ENCODE measurements around the gene ZNF791. TPM values are rescaled to one million over a fixed set of nuclear protein-coding genes. Genes with fewer than 3 reads are reported as not detected.
A peak's percentile ranks its signal among the peaks of the same experiment; 100 is the strongest.
"Not testable (repeated sequence)": the region's sequence is repeated elsewhere in the genome, so short reads cannot be mapped to it uniquely, and the experiment has no call there.

The ZNF791 gene
- total and polyA plus RNA-seq, 2 donors = 12.0 to 38.3 TPM

DNA sequence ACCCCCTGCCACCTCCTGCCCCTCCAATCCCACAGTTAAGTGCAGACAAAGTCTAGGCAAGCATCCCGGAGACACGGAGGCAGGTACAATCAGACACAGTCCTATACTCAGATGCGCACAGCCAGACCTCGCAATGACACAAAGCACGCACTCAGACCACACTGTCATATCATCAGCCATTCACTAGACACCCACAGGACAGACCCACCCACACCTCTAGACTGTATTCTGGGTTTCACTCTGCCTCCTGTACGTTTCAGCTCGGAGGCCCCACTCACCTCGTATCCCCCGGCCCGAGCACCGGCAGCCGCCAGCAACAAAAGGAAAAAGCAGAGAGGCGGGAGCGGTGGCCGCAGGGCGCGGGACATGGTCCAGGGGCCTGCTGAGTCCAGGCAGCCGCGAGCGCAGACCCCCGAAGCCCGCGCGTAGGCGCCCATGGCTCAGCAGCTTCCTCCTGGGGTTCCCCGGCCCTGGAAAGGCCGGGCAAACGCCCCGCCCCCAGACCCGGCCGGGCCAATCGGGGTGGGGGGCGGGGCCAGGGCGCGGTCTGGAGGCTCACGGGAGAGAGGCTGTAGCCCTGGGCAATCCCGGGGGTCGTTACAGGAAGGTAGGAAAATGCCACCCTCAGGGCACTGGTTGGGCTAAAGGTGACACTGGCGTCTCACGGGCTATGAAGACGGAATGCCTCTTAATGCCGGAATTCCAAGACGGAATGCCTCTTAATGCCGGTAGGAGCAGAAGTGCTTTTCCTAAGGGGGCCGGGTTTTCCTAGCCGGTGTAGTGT is 55.7 kb downstream of the ZNF791 start, which contains the start of the genes MAN2B1 and WDR83:
TSS of gene MAN2B1 (minus strand) at position 478 of the 784 bp plus-strand sequence. CDS start at position 437, 41 bp downstream.
TSS of gene WDR83 (plus strand) at position 543 of the 784 bp plus-strand sequence. CDS start 2,984 bp downstream, outside the sequence.
- Histone ChIP-seq H3K4me3 (ENCODE audit: low read depth, low read length) (peak within 1 kb of the TSS; percentile 85), H3K4me1 (ENCODE audit: insufficient read depth) (no peaks in the 10 kb centered on the region), H3K36me3 (ENCODE audit: insufficient read depth) (no peaks in the 10 kb centered on the region), H3K27ac (ENCODE audit: low read depth) (no peak within 1 kb of the TSS)
- no peak for DNase-seq (ENCODE audit: extremely low spot score)
- 1% methylated on average over 46 of the region's 46 CpGs for WGBS

DNA sequence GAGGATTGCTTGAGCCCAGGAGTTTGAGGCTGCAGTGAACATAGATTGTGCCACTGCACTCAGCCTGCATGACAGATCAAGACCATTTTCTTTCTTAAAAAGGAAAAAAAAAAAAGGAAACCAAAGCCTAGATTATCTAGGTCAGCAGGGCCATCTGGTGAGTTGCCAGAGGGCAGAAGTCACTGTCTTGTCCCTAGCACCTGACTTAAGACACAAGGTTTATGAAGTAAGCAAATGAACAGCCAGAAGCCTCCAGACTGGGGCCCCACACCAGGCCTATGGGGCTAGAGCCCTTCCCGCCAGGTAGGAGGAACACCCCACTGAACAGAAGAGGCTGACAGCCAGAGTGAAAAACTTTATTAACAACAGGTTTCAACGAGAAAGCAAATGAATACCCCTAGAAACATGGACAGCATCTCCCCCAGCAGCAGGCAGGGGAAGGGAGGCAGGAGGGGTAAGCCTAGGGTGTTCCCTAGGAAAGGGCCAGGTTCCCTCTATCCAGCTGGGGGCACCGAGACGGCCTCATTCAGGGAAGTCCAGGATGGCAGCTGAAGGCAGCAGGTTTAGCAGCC is 57.1 kb downstream of the ZNF791 start:
- DNase-seq (ENCODE audit: extremely low spot score) = no peak
- Histone ChIP-seq H3K27ac (ENCODE audit: low read depth) (no peak overlapping the region), H3K36me3 (ENCODE audit: insufficient read depth) (no peaks in the 10 kb centered on the region), H3K4me1 (ENCODE audit: insufficient read depth) (no peaks in the 10 kb centered on the region), H3K4me3 (ENCODE audit: low read depth, low read length) (no peak overlapping the region)
- 81% methylated on average over 4 of the region's 4 CpGs for WGBS

DNA sequence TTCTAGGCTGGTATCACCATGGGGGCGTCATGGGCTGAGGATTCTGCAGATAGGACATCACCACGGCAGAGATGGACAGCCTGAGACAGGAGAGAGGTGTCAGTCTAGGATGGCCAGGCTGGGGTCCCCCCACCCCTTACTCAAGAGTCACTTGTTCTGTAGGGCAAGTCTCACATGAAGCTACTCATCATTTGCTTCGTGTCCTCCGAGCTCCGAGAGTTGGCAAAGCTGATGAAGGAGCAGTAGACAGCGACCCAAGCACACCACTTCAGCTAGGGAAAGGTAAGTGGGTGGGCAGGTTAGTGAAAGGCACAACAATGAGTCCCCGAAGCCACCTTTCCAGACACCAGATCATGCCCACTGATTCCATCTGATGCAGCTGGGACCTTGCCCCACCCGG is 57.6 kb downstream of the ZNF791 start:
- Histone ChIP-seq H3K36me3 (ENCODE audit: insufficient read depth) (no peaks in the 10 kb centered on the region), H3K4me1 (ENCODE audit: insufficient read depth) (no peaks in the 10 kb centered on the region), H3K27ac (ENCODE audit: low read depth) (no peak overlapping the region), H3K4me3 (ENCODE audit: low read depth, low read length) (peak overlapping the region; percentile 82)
- 74% methylated on average over 8 of the region's 8 CpGs for WGBS
- DNase-seq (ENCODE audit: extremely low spot score) = no peak

DNA sequence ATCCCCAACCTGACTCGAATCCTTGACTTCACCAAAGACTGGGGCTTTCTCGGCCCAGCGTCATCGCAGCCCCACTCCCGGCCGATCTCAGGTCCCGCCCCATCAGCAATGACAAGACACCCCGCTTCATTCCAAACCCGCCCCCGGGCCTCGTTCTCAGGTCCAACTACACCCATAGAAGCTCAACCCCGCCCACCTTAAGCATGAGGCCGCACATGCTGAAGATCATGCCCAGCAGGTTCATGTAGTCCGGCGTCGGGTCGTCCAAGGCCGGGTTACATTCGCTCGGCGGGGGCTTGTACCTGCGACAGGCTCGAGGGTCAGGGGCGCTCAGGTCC is 58.2 kb downstream of the ZNF791 start:
- WGBS = under 1% methylated on average over 24 of the region's 24 CpGs
- Histone ChIP-seq H3K36me3 (ENCODE audit: insufficient read depth) (no peaks in the 10 kb centered on the region), H3K4me3 (ENCODE audit: low read depth, low read length) (peak overlapping the region; percentile 82), H3K4me1 (ENCODE audit: insufficient read depth) (no peaks in the 10 kb centered on the region), H3K27ac (ENCODE audit: low read depth) (peak overlapping the region; percentile 94)
- DNase-seq (ENCODE audit: extremely low spot score) = no peak

DNA sequence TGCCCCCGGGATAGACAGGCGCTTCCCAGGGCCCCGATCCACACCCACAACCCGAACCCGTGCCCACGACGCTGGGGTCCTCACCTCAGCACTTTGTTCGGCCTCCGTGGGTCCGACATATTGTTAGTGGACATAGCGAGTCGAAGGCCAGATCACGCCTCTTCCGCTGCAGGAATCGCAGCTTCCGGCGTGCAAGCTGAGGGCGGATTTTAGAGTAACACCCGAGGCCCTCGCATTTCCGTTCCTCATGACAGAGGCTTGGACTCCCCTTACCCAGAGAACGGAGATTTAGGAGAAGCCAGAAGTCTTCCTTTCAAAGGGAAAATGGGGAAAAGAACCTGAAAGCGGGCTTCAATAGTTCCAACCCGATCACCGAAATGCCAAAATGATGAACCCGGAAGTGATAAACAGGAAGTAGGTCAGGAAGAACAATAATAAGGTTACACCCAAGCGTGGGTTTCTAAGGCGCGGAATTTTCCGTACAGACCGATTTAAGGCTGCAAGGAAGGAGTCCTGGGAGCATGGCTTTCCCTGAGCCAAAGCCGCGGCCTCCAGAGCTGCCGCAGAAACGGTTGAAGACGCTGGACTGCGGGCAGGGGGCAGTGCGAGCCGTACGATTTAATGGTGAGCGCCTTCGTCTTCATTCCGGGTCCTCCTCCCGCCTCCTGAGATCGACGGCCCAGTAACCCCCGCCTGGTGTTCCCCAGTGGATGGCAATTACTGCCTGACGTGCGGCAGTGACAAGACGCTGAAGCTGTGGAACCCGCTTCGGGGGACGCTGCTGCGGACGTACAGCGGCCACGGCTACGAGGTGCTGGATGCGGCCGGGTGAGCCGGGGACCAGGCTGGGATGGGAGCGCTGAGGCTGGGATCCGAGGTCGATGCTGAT is 58.8 kb downstream of the ZNF791 start:
- Histone ChIP-seq H3K4me3 (ENCODE audit: low read depth, low read length) (peak overlapping the region; percentile 82), H3K4me1 (ENCODE audit: insufficient read depth) (no peaks in the 10 kb centered on the region), H3K36me3 (ENCODE audit: insufficient read depth) (peaks cover 2% of the 10 kb centered on the region), H3K27ac (ENCODE audit: low read depth) (peak overlapping the region; percentile 94)
- DNase-seq (ENCODE audit: extremely low spot score) = peak; percentile 85
- under 1% methylated on average over 64 of the region's 64 CpGs for WGBS

DNA sequence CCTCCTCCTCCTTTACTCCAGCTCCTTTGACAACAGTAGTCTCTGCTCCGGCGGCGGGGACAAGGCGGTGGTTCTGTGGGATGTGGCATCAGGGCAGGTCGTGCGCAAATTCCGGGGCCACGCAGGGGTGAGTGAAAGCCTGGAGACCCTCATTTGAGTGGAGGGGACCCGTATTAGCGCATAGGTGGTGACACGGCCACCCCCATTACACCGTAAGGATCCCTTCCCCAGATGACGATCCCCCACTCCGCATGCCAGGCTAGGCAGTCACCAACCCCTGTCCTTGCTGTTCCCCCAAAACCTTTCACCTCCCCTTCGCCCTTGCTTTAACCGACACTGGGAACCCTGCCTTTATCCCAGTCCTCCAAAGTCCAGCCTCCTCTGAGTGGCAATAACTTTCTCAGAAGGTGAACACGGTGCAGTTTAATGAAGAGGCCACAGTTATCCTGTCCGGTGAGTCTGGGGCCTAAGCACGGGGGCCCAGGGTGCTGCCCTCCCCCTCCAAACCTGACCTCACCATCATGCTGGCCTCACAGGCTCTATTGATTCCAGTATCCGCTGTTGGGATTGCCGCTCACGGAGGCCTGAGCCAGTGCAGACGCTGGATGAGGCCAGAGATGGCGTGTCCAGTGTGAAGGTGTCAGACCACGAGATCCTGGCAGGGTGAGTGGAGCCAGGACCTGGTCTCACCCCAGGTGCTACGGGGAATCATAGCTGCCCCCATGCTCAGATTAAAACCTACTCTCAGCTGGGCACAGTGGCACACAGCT is 59.6 kb downstream of the ZNF791 start:
- H3K4me3 ChIP-seq (ENCODE audit: low read depth, low read length) = peak overlapping the region; percentile 82
- no peak for DNase-seq (ENCODE audit: extremely low spot score)
- H3K36me3 ChIP-seq (ENCODE audit: insufficient read depth) = peaks cover 2% of the 10 kb centered on the region
- H3K4me1 ChIP-seq (ENCODE audit: insufficient read depth) = no peaks in the 10 kb centered on the region
- peak overlapping the region; percentile 94 for H3K27ac ChIP-seq (ENCODE audit: low read depth)
- 39% methylated on average over 26 of the region's 26 CpGs for WGBS

DNA sequence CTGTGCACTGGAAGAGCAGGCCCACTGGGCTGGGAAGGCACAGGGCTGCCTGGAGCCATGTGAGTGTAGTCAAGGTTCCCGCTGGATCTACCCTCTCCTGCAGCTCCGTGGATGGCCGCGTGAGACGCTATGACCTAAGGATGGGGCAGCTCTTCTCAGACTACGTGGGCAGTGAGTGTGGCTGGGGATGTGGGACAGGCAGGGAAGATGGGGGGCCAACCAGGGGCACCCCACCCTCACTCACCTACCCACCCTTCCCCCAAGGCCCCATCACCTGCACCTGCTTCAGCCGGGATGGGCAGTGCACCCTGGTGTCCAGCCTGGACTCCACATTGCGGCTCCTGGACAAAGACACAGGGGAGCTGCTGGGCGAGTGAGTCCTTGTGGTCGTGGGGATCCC is 62.0 kb downstream of the ZNF791 start:
- no peak overlapping the region for H3K4me3 ChIP-seq (ENCODE audit: low read depth, low read length)
- H3K4me1 ChIP-seq (ENCODE audit: insufficient read depth) = no peaks in the 10 kb centered on the region
- H3K27ac ChIP-seq (ENCODE audit: low read depth) = no peak overlapping the region
- WGBS = 87% methylated on average over 10 of the region's 10 CpGs
- no peak for DNase-seq (ENCODE audit: extremely low spot score)
- H3K36me3 ChIP-seq (ENCODE audit: insufficient read depth) = peaks cover 2% of the 10 kb centered on the region

DNA sequence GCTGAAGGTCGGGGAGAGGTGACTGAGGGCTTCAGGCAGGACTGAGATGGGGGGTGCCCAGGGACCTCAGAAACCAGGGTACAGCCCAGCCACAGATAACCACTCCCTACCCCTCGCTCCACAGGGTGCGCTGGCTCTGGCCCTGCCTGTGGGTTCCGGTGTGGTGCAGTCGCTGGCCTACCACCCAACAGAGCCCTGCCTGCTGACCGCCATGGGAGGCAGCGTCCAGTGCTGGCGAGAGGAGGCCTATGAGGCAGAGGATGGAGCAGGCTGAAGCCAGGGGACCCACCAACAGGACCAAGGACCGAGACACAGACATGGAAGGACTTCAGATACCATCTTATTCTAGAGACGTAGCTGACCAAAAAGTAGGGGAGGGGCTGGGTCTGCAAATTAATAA is 64.7 kb downstream of the ZNF791 start:
- H3K36me3 ChIP-seq (ENCODE audit: insufficient read depth) = peaks cover 2% of the 10 kb centered on the region
- DNase-seq (ENCODE audit: extremely low spot score) = no peak
- 93% methylated on average over 10 of the region's 10 CpGs for WGBS

DNA sequence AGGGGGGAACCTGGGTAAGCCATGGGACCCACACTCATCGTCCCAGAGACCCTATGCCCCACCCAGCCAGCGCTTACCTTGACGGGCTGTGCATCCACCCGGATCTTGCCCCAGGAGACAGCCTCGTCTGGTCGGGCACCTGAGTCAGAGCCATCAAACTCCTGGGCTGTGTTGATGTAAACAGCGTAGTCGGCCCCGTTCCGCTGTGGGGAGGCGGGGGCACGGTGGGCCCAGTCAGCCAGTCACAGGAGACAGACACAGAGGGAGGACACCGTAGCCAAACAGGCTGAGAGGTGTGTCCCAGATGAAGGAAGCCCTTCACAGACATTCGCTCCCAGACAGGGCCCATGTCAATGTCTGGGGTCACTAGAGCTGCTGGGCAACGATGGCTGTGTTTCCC is 65.2 kb downstream of the ZNF791 start:
- Histone ChIP-seq H3K36me3 (ENCODE audit: insufficient read depth) (peaks cover 2% of the 10 kb centered on the region), H3K4me3 (ENCODE audit: low read depth, low read length) (no peak overlapping the region), H3K27ac (ENCODE audit: low read depth) (no peak overlapping the region), H3K4me1 (ENCODE audit: insufficient read depth) (no peaks in the 10 kb centered on the region)
- DNase-seq (ENCODE audit: extremely low spot score) = no peak
- WGBS = 91% methylated on average over 15 of the region's 15 CpGs

More for the DNA sequence above, 64.7 kb downstream of the ZNF791 start:
- Histone ChIP-seq H3K4me1 (ENCODE audit: insufficient read depth) (no peaks in the 10 kb centered on the region), H3K4me3 (ENCODE audit: low read depth, low read length) (no peak overlapping the region), H3K27ac (ENCODE audit: low read depth) (no peak overlapping the region)

DNA sequence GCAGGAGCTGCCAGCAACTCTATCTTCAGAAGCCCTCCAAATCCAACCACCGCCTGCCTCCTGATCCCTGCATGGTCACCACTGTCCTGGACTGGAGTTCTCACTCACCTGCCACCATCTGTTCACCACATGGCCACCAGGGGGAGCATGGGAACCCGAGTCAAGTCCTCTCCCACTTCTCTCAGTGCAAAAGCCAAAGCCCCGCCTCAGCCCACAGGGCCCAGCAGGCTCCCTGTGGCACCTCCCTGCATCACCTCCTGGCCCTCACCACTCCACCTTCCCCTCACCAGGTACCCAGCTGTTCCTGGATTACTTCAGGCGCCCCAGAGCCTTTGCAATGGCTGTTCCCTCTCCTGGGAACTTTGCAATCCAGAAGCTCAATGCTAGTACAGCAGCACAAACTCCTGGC is 65.7 kb downstream of the ZNF791 start:
- H3K4me1 ChIP-seq (ENCODE audit: insufficient read depth) = no peaks in the 10 kb centered on the region
- no peak overlapping the region for H3K27ac ChIP-seq (ENCODE audit: low read depth)
- peaks cover 2% of the 10 kb centered on the region for H3K36me3 ChIP-seq (ENCODE audit: insufficient read depth)
- WGBS = 16% methylated on average over 4 of the region's 4 CpGs
- no peak for DNase-seq (ENCODE audit: extremely low spot score)
- no peak overlapping the region for H3K4me3 ChIP-seq (ENCODE audit: low read depth, low read length)

DNA sequence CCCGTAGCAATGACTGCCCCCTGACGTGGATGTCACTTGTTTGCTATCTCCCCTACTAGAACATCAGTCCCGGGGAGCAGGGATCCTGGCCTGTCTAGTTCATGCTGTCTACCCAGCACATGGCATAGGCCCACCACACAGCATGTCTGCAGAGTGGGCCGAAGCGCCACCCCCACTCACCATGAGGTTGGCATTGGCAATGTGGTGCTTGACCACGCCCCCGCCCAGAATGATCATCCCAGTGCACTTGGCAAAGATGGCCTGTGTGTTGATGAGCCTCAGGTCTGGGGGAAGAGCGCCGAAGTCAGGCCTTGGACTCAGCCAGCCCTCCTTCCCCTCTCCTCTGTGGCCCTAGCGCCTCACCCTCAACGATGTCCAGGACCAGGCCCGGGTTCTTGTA is 66.2 kb downstream of the ZNF791 start:
- WGBS = 90% methylated on average over 12 of the region's 12 CpGs
- H3K4me3 ChIP-seq (ENCODE audit: low read depth, low read length) = no peak overlapping the region
- no peak overlapping the region for H3K27ac ChIP-seq (ENCODE audit: low read depth)
- H3K36me3 ChIP-seq (ENCODE audit: insufficient read depth) = peaks cover 2% of the 10 kb centered on the region
- no peak for DNase-seq (ENCODE audit: extremely low spot score)
- no peaks in the 10 kb centered on the region for H3K4me1 ChIP-seq (ENCODE audit: insufficient read depth)

DNA sequence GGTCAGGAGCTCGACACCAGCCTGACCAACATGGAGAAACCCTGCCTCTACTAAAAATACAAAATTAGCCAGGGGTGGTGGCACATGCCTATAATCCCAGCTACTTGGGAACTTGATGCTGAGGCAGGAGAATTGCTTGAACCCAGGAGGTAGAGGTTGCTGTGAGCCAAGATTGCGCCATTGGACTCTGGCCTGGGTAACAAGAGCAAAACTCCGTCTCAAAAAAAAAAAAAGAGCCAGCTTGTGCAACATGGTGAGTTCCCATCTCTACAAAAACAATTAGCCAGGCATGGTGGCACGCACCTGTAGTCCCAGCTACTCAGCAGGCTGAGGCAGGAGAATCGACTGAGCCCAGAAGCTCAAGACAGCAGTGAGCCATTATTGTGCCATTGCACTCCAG is 67.3 kb downstream of the ZNF791 start:
- H3K27ac ChIP-seq (ENCODE audit: low read depth); H3K4me3 ChIP-seq (ENCODE audit: low read depth, low read length); H3K36me3 ChIP-seq (ENCODE audit: insufficient read depth); DNase-seq (ENCODE audit: extremely low spot score); H3K4me1 ChIP-seq (ENCODE audit: insufficient read depth): not testable (repeated sequence)
- WGBS = 92% methylated on average over 5 of the region's 5 CpGs

DNA sequence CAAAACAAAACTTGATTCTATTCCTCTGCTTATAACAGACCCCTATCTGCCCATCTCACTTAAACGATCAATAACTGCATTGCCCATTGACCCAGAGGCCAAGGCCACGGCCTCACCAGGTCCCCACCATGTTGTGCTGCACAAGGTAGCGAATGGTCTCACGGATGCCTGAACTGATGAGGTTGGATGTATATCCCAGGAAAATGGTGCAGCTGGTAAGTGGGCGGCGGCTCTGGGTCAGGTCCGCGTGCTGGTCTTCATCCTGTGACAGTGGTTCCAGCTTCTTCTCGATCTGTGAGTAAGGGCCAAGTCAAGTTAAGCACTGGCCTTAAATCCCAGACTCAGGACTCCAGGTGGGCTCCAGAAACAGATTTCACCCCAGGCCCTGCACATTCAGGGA is 69.3 kb downstream of the ZNF791 start:
- no peak overlapping the region for H3K27ac ChIP-seq (ENCODE audit: low read depth)
- H3K4me1 ChIP-seq (ENCODE audit: insufficient read depth) = no peaks in the 10 kb centered on the region
- no peak overlapping the region for H3K4me3 ChIP-seq (ENCODE audit: low read depth, low read length)
- DNase-seq (ENCODE audit: extremely low spot score) = no peak
- no peaks in the 10 kb centered on the region for H3K36me3 ChIP-seq (ENCODE audit: insufficient read depth)
- 94% methylated on average over 9 of the region's 9 CpGs for WGBS

Measured in urinary bladder (tissue), 4 donors.